HG02973 (cell line): ENCODE results near the gene SEC23IP.

Experiments
- ATAC-seq: cut with Tn5 transposase; IDR thresholded peaks from one replicate; pipeline ENCODE4 v1.9.1; 2021; ENCODE audit warnings: moderate library complexity; ENCODE audit not compliant: unreplicated experiment

The SEC23IP gene

DNA sequence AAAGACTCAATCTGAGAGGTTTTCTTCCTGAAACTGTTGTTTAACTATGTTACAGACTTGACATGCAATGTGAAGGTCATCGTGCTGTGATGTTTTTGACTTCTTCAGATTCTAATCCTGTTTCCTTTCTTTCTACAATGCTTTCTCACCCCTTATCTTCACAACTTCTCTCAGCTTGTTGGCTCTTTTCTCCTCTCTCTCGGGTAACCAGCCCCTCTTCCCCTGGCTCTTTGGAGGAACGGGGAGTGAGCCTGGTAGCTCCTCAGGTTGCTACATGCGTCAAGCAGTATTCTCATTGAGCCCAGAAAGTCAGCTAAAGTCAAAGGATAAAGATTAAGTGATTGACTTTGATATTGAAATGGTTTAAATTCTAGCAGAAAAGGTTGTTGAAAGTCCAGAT, 40.1 kb downstream of the SEC23IP start:
- ATAC-seq = no peak

DNA sequence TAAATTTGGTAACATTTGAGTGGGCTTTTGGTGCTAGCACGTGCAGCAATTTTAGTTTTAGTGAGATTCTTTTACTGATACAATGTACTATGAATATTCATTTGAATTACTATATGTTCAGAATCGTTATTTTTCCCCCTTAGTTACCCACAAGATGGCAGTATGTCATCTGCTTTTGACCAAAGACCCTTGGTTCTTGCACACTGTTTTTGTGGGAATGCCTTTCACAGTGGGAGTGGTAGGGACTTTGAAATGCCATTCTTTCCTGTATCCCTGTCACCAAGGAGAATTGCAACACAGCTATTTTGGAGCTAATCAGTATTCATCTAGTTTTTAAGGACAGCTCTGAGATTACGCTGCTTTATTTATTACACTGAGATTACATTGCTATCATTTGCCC, 40.6 kb downstream of the SEC23IP start:
- ATAC-seq = no peak

DNA sequence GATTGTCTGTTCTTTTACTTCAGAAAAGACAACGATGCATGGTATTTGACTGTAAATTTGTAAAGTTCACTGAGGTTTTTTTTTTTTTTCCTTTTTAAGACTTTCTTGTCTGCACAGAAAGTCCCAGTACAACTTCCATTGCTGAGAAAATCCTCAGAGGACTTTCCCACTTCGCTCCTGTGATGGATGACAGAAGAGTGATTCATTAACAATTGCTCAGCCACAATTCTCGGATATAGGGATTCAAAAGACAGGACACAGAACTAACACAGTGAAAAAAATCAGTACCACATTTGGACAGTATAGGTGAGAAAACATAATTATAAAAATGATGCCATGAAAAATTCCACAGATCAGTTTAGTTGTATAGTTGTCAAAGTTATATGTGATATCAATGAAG, 48.0 kb downstream of the SEC23IP start:
- ATAC-seq = no peak

DNA sequence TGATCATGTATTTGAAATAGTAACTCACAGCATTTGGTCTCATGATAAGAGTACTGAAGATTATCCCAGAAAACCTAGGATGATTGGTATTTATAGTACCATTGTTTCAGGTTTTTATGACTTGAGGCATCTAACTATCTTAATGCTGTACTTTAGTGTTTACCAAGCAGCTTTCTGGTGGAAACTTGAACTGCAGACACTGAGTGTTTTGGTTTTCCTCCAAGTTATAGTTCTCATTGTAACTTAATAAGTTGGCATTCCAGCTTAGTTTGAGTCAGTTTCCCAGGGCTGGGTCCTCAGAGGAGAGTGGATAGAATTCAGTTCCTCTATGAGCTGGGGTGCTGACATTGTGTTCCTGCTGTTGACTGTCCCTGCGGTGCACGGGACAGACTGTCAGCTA, 50.4 kb downstream of the SEC23IP start:
- ATAC-seq = no peak

DNA sequence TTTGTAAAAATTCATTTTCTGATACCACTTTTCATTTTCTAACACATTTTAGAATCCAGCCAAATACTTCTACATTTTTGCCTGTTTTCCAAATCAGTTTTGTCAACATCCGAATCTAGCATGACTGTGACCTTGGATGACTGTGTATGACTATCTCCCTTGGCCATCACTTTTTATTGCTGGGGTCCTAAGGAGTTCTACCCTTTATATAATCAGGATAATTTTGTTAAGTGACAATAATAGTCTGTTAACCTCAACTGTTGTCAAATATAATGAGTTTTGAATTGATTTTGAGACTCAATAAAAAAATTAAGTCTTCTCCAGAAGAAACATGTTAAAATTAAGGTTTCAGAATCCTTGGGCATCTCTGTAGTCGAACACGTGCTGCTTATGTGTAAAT, 53.3 kb downstream of the SEC23IP start:
- no peak for ATAC-seq

DNA sequence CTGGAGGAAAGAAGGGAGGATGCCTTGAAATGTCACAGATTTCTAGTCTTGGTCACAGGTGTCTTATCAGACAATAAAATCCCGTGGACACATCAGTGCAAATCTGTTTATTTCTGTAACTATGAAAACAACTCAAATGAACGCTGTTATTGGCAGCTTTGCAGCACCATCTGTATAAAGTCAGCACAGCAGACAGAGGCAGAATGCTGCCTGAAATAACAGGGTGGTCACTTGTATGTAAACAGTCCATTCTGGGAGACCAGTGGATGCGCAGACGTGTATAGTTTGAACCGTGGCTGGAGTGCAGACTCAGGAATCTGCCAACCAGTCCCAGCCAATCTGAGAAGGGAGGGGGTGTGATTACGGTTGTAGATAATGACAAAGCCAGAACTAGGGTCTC, 54.8 kb downstream of the SEC23IP start:
- ATAC-seq = no peak

DNA sequence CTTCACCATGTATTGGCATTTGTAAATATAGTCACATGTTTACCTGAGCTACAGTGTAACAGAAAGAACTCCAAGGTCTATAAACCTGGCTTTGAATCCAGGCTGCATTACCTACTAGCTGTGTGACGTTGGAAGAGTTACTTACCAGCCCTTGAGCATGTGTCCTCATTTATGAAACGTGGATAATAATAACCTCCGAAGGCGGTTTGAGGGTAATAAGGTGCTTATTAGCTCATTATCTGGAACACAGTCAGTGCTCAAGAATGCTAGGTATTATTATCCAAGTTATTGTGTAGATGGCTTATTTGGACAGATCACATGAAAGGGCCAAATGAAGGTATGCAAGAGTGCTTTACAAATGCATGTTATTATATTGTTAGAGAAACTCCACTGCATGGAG, 64.9 kb downstream of the SEC23IP start:
- no peak for ATAC-seq

DNA sequence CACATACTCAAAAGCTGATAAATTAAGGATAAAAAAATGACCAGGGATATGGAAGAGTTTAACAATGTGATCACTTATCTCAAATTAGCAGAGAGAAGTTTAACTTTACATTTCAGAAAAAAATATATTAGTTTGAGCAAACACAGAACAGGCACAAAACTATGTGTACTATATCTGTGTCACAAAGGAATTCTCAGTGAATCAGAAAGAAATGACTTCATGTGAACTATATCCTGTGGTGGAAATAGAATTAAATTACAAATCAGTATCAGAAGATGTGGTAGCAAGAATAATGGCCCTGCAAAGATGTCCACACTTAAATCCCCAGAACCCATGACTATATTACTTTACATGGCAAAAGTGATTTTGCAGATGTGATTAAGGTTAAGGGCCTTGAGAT, 70.3 kb downstream of the SEC23IP start:
- no peak for ATAC-seq

DNA sequence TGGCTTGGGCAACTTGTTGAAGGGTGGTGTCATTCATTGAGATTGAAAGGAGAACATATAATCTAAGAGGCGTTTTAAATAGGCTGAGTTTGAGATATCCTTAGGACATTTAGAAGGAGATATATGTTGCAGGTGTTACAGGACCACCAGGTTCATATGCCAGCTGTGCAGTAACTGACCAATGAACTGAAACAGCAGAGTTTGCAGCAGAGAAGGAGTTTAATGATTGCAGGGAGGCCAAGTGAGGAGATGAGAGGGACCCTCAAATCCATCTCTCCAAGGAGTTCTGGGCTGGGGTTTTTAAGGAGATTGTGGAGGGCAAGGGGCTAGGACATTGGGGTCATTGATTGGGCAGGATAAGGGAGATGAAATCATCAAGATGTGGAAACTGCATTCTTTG, 74.5 kb downstream of the SEC23IP start:
- no peak for ATAC-seq

DNA sequence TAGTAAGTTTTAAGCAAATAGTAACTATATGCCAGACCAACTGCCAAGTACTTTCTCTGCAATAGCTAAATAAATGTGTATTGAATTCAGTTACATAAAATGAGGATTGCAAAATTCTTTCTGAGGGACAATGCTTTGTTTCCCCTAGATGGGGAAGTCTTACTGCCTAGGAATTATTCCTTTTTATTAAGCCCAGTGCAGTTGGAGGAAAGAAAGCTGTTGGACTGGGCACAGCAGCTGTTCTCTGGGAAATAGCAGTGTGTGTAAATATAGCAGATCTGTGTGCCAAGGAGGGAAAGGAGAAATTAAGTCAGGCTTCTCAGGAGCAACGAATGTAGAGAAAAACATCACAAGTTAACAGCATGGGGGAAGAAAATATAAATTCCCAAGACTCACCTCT, 77.1 kb downstream of the SEC23IP start:
- ATAC-seq = no peak

DNA sequence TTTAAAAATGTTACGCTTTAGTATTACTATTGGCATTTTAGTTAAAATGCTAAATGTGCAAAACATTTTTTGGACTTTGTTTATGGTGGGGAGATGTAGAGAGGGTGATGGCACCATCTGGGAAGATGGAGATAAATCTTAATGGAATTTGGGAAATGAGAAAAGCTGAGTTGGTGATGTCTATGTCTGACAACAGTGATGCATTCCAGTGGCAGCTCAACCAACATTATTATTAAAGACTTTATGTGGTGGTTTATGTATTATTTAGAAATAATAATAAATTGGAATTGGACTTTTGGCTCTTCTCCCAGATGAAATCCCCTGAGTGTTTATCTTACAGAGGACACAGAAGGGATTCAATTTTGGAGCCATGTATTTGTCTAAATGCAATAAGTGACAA, 77.6 kb downstream of the SEC23IP start:
- no peak for ATAC-seq

DNA sequence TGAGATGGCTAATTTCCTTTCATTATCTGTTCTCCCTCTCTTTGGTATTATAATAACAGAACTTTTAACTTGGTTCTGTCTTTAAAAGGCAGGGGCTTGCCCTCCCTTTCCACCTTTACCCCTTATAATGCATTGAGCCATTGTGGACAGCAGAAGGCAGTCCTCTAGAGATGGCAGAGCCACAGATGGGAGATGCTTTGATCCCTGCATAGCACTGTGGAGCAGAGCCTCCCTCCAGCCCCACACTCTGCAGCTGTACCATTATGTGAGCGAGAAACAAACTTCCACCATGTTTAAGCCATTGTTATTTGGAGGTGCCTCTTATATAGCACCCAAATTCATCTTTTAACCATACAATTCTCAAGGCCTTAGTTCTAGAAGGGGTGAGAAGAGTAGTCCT, 78.4 kb downstream of the SEC23IP start:
- ATAC-seq = no peak

DNA sequence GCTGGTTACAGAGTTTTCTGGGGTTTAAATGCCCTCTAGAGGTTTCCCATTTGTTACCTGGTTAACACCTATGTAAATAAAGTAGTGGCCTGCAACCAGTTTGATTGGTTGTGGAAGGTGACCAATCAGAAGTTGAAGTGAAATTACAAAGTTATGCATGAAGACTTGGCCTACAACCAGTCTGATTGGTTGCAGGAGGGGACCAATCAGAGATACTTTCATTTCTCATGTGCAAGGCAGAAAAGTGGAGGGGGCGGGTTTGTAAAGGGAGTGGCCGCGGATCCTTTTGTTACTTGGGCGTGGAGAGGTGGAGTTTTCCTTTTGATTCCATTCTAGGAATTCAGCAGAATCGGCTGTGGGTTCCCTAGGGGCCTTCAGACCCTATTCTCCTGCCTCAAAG, 80.8 kb downstream of the SEC23IP start:
- no peak for ATAC-seq

DNA sequence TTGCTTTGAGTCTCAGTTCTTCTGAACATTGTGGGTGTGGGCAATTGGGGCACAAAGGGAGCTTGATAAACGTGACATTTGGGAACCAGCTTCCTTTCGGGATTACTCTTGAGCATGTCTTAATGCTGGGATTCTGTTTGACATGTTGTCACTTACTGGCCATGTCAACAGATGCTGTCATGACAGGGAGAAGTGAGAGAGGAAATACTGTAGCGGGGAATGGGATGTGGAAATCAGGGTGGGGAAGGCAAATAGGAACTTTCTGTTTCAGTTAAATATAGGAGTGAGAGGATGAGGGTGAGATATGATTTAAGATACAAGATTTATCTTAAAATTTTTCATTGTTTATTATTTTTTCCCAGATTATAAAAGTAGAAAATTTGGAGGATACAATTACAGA, 83.9 kb downstream of the SEC23IP start:
- ATAC-seq = no peak

DNA sequence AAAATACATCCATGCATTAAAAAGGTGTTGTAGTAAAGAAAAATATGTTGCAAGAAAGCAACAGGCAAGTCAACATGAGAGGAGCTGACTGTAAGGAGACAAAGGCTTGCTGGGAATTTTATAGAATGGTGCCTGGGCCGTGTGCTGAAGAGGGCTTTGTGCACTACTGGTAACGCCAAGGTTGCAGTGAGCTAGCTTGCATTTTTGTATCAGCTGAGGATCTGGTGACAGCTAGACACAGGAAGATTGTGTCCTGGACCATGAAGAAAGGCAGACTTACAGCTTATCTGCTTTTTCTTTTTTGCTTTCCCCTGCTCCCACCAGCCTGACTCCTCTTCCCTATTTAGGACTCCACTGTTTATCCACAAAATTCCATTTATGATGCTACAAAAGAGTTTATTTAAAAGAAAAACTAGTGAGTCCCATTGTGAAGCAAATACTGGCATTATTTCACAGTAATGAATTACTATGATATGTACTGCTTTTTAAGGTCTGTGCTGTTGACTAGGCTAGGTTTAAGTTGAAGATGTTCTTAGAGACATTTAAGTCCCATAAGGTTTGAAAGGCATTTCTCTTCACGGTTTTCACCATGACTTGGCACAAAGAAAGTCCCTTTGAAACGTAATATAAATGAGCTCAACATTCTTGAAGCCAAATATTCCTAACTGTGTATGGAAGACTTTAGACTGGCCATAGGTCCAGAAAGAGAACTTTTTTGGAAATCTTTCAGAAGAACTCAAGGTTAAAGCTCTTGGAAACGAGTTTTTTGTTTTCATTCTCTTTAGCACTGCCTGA, 88.6 kb downstream of the SEC23IP start:
- ATAC-seq = no peak

DNA sequence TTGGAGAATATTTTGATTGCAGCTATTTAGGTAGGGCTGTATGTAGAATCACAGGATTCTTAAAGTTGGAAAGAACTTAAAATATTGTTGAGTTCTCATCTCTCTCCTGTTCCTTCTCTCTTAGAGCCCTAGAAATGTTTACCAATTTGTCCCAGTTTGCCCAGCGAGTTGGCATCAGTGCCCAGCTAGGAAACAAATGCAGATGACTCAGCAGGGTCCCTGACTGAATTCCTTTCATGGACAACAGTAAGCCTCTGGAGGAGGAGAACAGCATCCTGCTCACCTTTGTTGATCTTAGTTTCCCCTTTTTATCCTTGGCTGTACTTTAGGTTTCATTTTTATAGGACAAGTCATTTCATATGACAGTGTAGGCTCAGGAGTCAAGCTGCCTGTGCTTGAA, 89.3 kb downstream of the SEC23IP start:
- ATAC-seq = no peak

DNA sequence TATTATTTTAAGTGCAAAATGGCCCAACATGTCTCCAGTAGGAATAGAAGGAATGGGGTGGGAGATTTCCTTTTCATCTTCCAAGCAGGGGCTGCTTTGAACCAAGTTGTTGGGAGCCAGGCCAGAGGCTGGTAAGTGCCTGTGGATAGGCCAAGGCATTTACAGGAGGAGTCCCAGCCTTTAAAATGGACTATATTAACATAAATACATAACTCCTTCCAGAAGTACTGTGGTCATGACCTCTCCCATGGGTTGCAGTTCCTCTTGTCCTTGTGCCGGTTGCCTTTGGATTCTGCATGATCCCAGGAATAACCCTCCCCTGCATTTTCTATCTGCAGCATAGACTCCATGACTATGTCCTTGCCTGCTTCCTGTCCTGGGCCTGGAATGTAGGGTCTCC, 95.8 kb downstream of the SEC23IP start:
- no peak for ATAC-seq

DNA sequence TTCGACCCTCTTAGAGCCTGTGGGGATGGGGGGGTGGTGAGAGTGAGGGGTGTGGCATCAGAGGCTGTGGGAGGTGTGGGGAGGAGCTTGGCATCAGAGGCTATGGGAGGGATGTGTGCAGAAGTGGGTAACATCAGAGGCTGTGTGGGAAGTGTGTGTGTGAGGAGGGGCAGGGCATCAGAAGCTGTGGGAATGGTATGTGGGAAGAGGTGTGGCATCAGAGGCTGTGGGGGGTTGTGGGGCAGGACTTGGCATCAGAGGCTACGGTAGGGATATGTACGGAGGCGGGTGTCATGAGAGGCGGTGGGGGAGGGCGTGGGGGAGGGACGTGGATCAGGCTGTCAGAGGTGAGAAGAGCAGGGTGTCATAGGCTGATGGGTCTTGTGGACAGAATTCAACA, 97.4 kb downstream of the SEC23IP start:
- no peak for ATAC-seq

DNA sequence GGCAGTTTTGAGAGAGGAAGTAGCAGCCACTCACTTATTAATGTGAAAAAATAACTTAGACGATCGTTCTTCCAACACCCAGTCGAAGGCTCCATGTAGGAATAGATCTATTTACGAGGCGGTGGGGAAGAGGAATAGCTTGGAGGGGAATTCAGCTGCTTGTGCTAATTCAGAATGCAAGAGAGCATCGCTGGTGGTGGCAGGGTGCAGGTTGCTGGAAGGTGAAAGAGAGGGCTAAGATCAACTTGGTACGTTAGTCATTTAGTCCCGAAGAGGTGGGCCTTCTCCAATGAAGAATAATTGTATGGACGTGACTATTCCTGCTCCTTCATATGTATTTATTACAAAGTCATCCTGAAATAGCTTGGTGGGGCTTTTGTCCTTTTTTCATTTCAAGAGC, 98.5 kb downstream of the SEC23IP start:
- no peak for ATAC-seq

DNA sequence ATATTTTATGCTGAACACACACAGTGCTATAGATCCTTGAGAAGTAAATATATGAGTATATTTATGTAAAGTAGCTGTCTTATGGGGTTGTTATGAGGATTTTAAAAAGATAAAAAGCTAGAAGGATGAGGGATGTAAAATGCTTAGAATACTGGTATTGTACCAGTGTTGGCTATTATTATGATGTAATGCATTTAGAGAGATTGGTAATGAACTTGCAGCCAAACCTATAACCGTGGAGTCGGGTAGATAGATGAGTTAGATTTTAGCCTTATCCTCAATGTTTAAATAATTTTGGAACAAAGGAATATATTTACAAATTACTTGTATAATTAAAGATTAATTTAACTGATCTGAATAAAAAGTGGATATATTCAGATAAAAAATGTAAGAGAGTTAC, 99.3 kb downstream of the SEC23IP start:
- no peak for ATAC-seq
